Muscle layer of colon (tissue), 2 donors: ENCODE data around the gene PCSK9.

Source experiments
- H3K27ac ChIP-seq: one replicate; pipeline ENCODE4 v1.7.0; 2013; ENCODE audit warnings: low read depth, mild to moderate bottlenecking, low read length, moderate library complexity
- H3K27me3 ChIP-seq, 2 donors: one replicate each; pipeline ENCODE4 v1.7.0; 2013; ENCODE audit warnings: low read length in 2 of 2, mild to moderate bottlenecking in 2 of 2; ENCODE audit not compliant: insufficient read depth in 2 of 2, control insufficient read depth in 1 of 2
- H3K36me3 ChIP-seq: one replicate; pipeline ENCODE4 v1.7.0; 2013; ENCODE audit warnings: mild to moderate bottlenecking, low read length; ENCODE audit not compliant: insufficient read depth
- H3K4me1 ChIP-seq: one replicate; pipeline ENCODE4 v1.7.0; 2013; ENCODE audit warnings: mild to moderate bottlenecking, low read length; ENCODE audit not compliant: insufficient read depth
- H3K4me3 ChIP-seq, 2 donors: one replicate each; pipeline ENCODE4 v1.7.0; 2013; ENCODE audit warnings: low read length in 2 of 2, low read depth in 1 of 2, mild to moderate bottlenecking in 1 of 2, moderate library complexity in 1 of 2
- H3K9ac ChIP-seq: one replicate; pipeline ENCODE4 v1.7.0; 2013; ENCODE audit warnings: low read length
- H3K9me3 ChIP-seq: one replicate; pipeline ENCODE4 v1.7.0; 2013; ENCODE audit warnings: mild to moderate bottlenecking, low read length
- donor health status: abdominal sarcoma.
- donor health status: Adenocarcinoma of cecum.

PCSK9 gene

GRCh38 chr1:55039342-55040082, at the start of gene PCSK9:
TSS of gene PCSK9 (plus strand) at chr1:55039548. CDS start at chr1:55039838, 290 bp downstream.
- Histone ChIP-seq H3K27ac (no peak within 1 kb of the TSS), H3K4me1 (peaks cover 8% of the 10 kb centered on the region), H3K27me3 (peaks cover 8 to 31% of the 10 kb centered on the region in 2 donors), H3K4me3 (no peak within 1 kb of the TSS), H3K36me3 (no peaks in the 10 kb centered on the region), H3K9me3 (no peaks in the 10 kb centered on the region), H3K9ac (no peak within 1 kb of the TSS)

GRCh38 chr1:54989968-54990810, 49.2 kb upstream of the PCSK9 start:
- H3K27ac ChIP-seq, result no peak overlapping the region

GRCh38 chr1:54990916-54991315, 48.4 kb upstream of the PCSK9 start:
- peaks cover 7 to 15% of the 10 kb centered on the region in 2 donors for H3K27me3 ChIP-seq
- H3K36me3 ChIP-seq, result no peaks in the 10 kb centered on the region
- no peak overlapping the region for H3K4me3 ChIP-seq
- H3K4me1 ChIP-seq, result peaks cover 6% of the 10 kb centered on the region
- no peak overlapping the region for H3K27ac ChIP-seq
- H3K9ac ChIP-seq, result no peak overlapping the region
- no peaks in the 10 kb centered on the region for H3K9me3 ChIP-seq

More at GRCh38 chr1:54989968-54990810, 49.2 kb upstream of the PCSK9 start:
- peaks cover 0 to 9% of the 10 kb centered on the region in 2 donors for H3K27me3 ChIP-seq
- H3K9ac ChIP-seq, result no peak overlapping the region
- peaks cover 6% of the 10 kb centered on the region for H3K4me1 ChIP-seq
- H3K4me3 ChIP-seq, result no peak overlapping the region
- no peaks in the 10 kb centered on the region for H3K36me3 ChIP-seq
- no peaks in the 10 kb centered on the region for H3K9me3 ChIP-seq

DNA sequence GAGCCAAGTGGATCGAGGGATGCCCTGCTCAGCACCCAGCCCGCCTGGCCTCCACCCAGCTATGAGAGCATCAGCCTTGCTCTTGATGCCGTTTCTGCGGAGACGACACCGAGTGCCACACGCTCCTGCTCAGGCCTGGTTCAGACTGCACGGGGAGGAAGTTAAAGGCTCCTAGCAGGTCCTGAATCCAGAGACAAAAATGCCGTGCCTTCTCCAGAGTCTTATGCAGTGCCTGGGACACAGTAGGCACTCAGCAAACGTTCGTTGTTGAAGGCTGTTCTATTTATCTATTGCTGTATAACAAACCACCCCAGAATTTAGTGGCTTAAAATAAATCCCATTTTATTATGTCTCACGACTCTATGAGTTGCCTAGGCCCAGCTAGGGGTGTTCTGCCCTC, 47.4 kb upstream of the PCSK9 start:
- Histone ChIP-seq H3K9me3 (no peaks in the 10 kb centered on the region), H3K9ac (no peak overlapping the region), H3K27ac (no peak overlapping the region), H3K36me3 (no peaks in the 10 kb centered on the region), H3K4me3 (no peak overlapping the region), H3K4me1 (peaks cover 12% of the 10 kb centered on the region), H3K27me3 (peaks cover 11 to 16% of the 10 kb centered on the region in 2 donors)

DNA sequence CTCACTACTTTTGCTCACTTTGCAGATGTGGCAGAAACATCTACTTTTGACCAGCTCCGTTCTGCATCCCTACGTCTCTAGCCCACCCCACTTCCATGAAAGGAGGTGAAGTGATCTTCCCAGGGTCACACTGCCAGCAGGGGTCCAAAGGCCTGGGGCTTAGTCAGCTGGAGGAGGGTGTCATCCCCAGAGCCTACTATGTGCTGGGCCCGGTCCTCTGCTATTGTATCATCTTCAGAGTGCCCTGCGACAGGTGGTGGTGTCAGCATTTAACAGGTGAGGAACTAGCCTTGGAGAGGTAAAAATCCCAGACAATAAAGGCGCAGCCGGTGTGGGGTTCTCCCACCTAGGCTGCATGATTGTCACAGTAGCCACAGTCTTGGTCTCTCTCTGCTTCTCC, 46.2 kb upstream of the PCSK9 start:
- H3K4me1 ChIP-seq, result peaks cover 13% of the 10 kb centered on the region
- H3K9me3 ChIP-seq, result no peaks in the 10 kb centered on the region
- no peak overlapping the region for H3K4me3 ChIP-seq
- no peak overlapping the region for H3K27ac ChIP-seq
- no peak overlapping the region for H3K9ac ChIP-seq
- H3K36me3 ChIP-seq, result no peaks in the 10 kb centered on the region
- peaks cover 23% of the 10 kb centered on the region in 2 donors for H3K27me3 ChIP-seq

- Histone ChIP-seq H3K27ac (no peak overlapping the region), H3K4me1 (peaks cover 13% of the 10 kb centered on the region), H3K36me3 (no peaks in the 10 kb centered on the region), H3K27me3 (peaks cover 23 to 35% of the 10 kb centered on the region in 2 donors), H3K4me3 (no peak overlapping the region), H3K9ac (no peak overlapping the region), H3K9me3 (no peaks in the 10 kb centered on the region)
Measured at GRCh38 chr1:54994355-54994990, 44.9 kb upstream of the PCSK9 start.

- peaks cover 23 to 35% of the 10 kb centered on the region in 2 donors for H3K27me3 ChIP-seq
- no peak overlapping the region for H3K4me3 ChIP-seq
- no peaks in the 10 kb centered on the region for H3K36me3 ChIP-seq
- no peak overlapping the region for H3K27ac ChIP-seq
- H3K9me3 ChIP-seq, result no peaks in the 10 kb centered on the region
- H3K9ac ChIP-seq, result no peak overlapping the region
- peaks cover 7% of the 10 kb centered on the region for H3K4me1 ChIP-seq
Measured at GRCh38 chr1:54995013-54995760, 44.2 kb upstream of the PCSK9 start.

- H3K9ac ChIP-seq, result no peak overlapping the region
- peaks cover 23 to 40% of the 10 kb centered on the region in 2 donors for H3K27me3 ChIP-seq
- no peak overlapping the region for H3K27ac ChIP-seq
- H3K4me1 ChIP-seq, result peaks cover 6% of the 10 kb centered on the region
- no peaks in the 10 kb centered on the region for H3K36me3 ChIP-seq
- no peaks in the 10 kb centered on the region for H3K9me3 ChIP-seq
- no peak overlapping the region for H3K4me3 ChIP-seq
Measured at GRCh38 chr1:54995835-54996234, 43.5 kb upstream of the PCSK9 start.

- Histone ChIP-seq H3K4me1 (peaks cover 6% of the 10 kb centered on the region), H3K27ac (no peak overlapping the region), H3K27me3 (peaks cover 23 to 40% of the 10 kb centered on the region in 2 donors), H3K36me3 (no peaks in the 10 kb centered on the region), H3K4me3 (no peak overlapping the region), H3K9ac (no peak overlapping the region), H3K9me3 (no peaks in the 10 kb centered on the region)
Measured at GRCh38 chr1:54996359-54996868, 42.9 kb upstream of the PCSK9 start.

DNA sequence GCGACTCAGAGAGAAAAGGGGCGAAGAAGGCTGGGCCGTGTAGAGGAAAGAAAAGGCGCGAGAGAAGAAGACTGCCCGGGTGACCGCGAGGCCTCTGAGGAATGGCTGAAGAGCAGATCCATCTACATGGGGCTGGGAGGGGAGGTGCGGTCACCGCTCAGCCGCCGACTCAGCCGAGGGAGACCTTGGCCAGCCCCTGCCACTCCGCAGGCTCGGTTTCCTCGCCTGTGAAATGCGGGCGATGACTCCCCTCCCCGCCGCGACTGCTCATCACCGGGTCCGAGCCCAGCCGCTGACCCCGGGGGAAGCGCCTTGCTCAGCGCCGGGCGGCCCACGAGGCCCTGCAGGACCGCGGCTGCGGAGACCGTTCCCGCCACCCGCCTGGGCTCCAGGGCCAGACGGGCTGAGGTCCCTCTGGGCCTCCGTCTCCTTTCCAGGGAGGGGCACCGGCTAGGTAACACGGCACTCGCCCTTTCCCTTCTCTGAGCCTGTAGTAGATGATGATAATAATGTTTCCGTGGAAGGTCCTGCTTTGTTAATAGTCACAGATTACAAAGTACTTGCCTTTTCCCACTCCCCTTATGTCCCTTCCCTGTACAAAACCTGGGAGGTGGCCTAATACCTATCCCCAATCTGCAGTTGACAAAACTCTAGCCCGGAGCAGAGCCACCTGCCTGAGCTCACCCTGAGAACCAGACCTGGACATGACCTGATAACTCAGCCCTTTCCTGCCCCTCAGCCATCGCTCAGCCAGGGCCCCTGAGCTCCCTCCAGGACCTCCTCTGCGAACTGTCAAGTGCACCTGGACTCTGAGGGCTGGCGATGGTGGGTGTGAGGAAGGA, 42.3 kb upstream of the PCSK9 start:
- no peaks in the 10 kb centered on the region for H3K36me3 ChIP-seq
- H3K9me3 ChIP-seq, result no peaks in the 10 kb centered on the region
- no peak overlapping the region for H3K9ac ChIP-seq
- H3K4me3 ChIP-seq, result no peak overlapping the region
- peaks cover 6% of the 10 kb centered on the region for H3K4me1 ChIP-seq
- H3K27me3 ChIP-seq, result peaks cover 23 to 40% of the 10 kb centered on the region in 2 donors
- H3K27ac ChIP-seq, result no peak overlapping the region
